ENCODE measurements around the gene TUBB4B. TPM values are rescaled to one million over a fixed set of nuclear protein-coding genes. Genes with fewer than 3 reads are reported as not detected.

The TUBB4B gene
- total and polyA plus RNA-seq, 2 experiments from 2014 or later, result 159 to 373 TPM

- H3K4me3 ChIP-seq, result no peak overlapping the region
- peaks cover 17% of the 10 kb centered on the region; the same call in 1 of the 2 replicates for H4K20me1 ChIP-seq (ENCODE audit: insufficient read depth)
- no peak overlapping the region for H2AFZ ChIP-seq
- H3K9ac ChIP-seq, result no peak overlapping the region
- WGBS, 2 experiments (ENCODE audit: low coverage in 1 of 2, low lambda C conversion rate in 2 of 2, missing lambda C conversion rate in 2 of 2), result 71% methylated on average over 20 of the region's 20 CpGs
- TF ChIP-seq EZH2 (IDR thresholded peaks at IDR 0.05; ENCODE audit: insufficient read depth, poor library complexity, severe bottlenecking) (no peak), EZH2phosphoT487 (IDR thresholded peaks at IDR 0.05; ENCODE audit: insufficient read depth, low read depth) (no peak)
- in situ Hi-C loops (cut with MboI), result no loop called here
- H3K4me2 ChIP-seq (ENCODE audit: unreplicated experiment), result no peak overlapping the region
- no peak overlapping the region for H3K27ac ChIP-seq
- peaks cover 11% of the 10 kb centered on the region; the same call in 1 of the 2 replicates for H3K4me1 ChIP-seq (ENCODE audit: insufficient read depth)
- peaks cover 12% of the 10 kb centered on the region for H3K36me3 ChIP-seq (ENCODE audit: low read depth)
- H3K79me2 ChIP-seq (ENCODE audit: insufficient read depth), result peaks cover 22% of the 10 kb centered on the region
- no peaks in the 10 kb centered on the region for H3K9me3 ChIP-seq (ENCODE audit: low read depth)
- H3K27me3 ChIP-seq (replicated peaks; ENCODE audit: insufficient read depth), result no peaks in the 10 kb centered on the region
- peaks cover 22% of the 10 kb centered on the region for H3F3A ChIP-seq (ENCODE audit: insufficient read depth)
- no peak for DNase-seq
- no peaks in the 10 kb centered on the region for H3K9me2 ChIP-seq (ENCODE audit: insufficient read depth)
Measured at GRCh38 chr9:137247135-137247915, 6.2 kb downstream of the TUBB4B start.

GRCh38 chr9:137247916-137248175, 6.8 kb downstream of the TUBB4B start:
- peaks cover 18% of the 10 kb centered on the region for H3F3A ChIP-seq (ENCODE audit: insufficient read depth)
- no peak overlapping the region for H3K4me2 ChIP-seq (ENCODE audit: unreplicated experiment)
- H3K79me2 ChIP-seq (ENCODE audit: insufficient read depth), result peaks cover 17% of the 10 kb centered on the region
- no peak for TF ChIP-seq EZH2phosphoT487 (IDR thresholded peaks at IDR 0.05; ENCODE audit: insufficient read depth, low read depth)
- no peak for TF ChIP-seq EZH2 (IDR thresholded peaks at IDR 0.05; ENCODE audit: insufficient read depth, poor library complexity, severe bottlenecking)
- no peak overlapping the region for H3K4me3 ChIP-seq
- H3K9ac ChIP-seq, result no peak overlapping the region
- peaks cover 6% of the 10 kb centered on the region; the same call in 1 of the 2 replicates for H3K4me1 ChIP-seq (ENCODE audit: insufficient read depth)
- no peak for DNase-seq
- H3K27ac ChIP-seq, result no peak overlapping the region
- H4K20me1 ChIP-seq (ENCODE audit: insufficient read depth), result peaks cover 12% of the 10 kb centered on the region; the same call in 1 of the 2 replicates
- no peaks in the 10 kb centered on the region for H3K9me3 ChIP-seq (ENCODE audit: low read depth)
- in situ Hi-C loops (cut with MboI), result no loop called here
- 75 to 81% methylated on average over 6 of the region's 6 CpGs for WGBS, 2 experiments (ENCODE audit: low coverage in 1 of 2, low lambda C conversion rate in 2 of 2, missing lambda C conversion rate in 2 of 2)
- H2AFZ ChIP-seq, result no peak overlapping the region
- peaks cover 8% of the 10 kb centered on the region for H3K36me3 ChIP-seq (ENCODE audit: low read depth)
- no peaks in the 10 kb centered on the region for H3K27me3 ChIP-seq (replicated peaks; ENCODE audit: insufficient read depth)
- H3K9me2 ChIP-seq (ENCODE audit: insufficient read depth), result no peaks in the 10 kb centered on the region

GRCh38 chr9:137250329-137251193, 9.5 kb downstream of the TUBB4B start:
- DNase-seq, result no peak
- no peak overlapping the region for H3K4me3 ChIP-seq
- H3K9me3 ChIP-seq (ENCODE audit: low read depth), result no peaks in the 10 kb centered on the region
- no peak overlapping the region for H3K27ac ChIP-seq
- H3F3A ChIP-seq (ENCODE audit: insufficient read depth), result no peaks in the 10 kb centered on the region
- peaks cover 3% of the 10 kb centered on the region for H3K79me2 ChIP-seq (ENCODE audit: insufficient read depth)
- no peaks in the 10 kb centered on the region for H3K9me2 ChIP-seq (ENCODE audit: insufficient read depth)
- H3K36me3 ChIP-seq (ENCODE audit: low read depth), result no peaks in the 10 kb centered on the region
- TF ChIP-seq EZH2phosphoT487 (IDR thresholded peaks at IDR 0.05; ENCODE audit: insufficient read depth, low read depth), result no peak
- TF ChIP-seq EZH2 (IDR thresholded peaks at IDR 0.05; ENCODE audit: insufficient read depth, poor library complexity, severe bottlenecking), result no peak
- H4K20me1 ChIP-seq (ENCODE audit: insufficient read depth), result no peaks in the 10 kb centered on the region
- 0 out of 2 replicates have a peak, but pooled peaks cover 3% of the 10 kb centered on the region for H3K4me1 ChIP-seq (ENCODE audit: insufficient read depth)
- H2AFZ ChIP-seq, result no peak overlapping the region
- 41 to 44% methylated on average over 12 to 18 of the region's 18 CpGs for WGBS, 2 experiments (ENCODE audit: low coverage in 1 of 2, low lambda C conversion rate in 2 of 2, missing lambda C conversion rate in 2 of 2)
- H3K9ac ChIP-seq, result no peak overlapping the region
- H3K4me2 ChIP-seq (ENCODE audit: unreplicated experiment), result no peak overlapping the region
- in situ Hi-C loops (cut with MboI), result no loop called here
- no peaks in the 10 kb centered on the region for H3K27me3 ChIP-seq (replicated peaks; ENCODE audit: insufficient read depth)

- in situ Hi-C loops (cut with MboI), result no loop called here
Measured at GRCh38 chr9:137251194-137251461, 10.0 kb downstream of the TUBB4B start, which contains the start of gene STPG3. Gene STPG3 (plus strand): TSS chr9:137251286. CDS start chr9:137251287, 1 bp downstream.

More at GRCh38 chr9:137251194-137251461, 10.0 kb downstream of the TUBB4B start, which contains the start of gene STPG3:
- no peaks in the 10 kb centered on the region for H3K27me3 ChIP-seq (replicated peaks; ENCODE audit: insufficient read depth)
- H4K20me1 ChIP-seq (ENCODE audit: insufficient read depth), result no peaks in the 10 kb centered on the region
- H3K9ac ChIP-seq, result no peak within 1 kb of the TSS
- peaks cover 8% of the 10 kb centered on the region for H3K79me2 ChIP-seq (ENCODE audit: insufficient read depth)
- no peaks in the 10 kb centered on the region for H3K9me3 ChIP-seq (ENCODE audit: low read depth)
- H3F3A ChIP-seq (ENCODE audit: insufficient read depth), result no peaks in the 10 kb centered on the region
- DNase-seq, result peak; percentile 59
- H3K4me2 ChIP-seq (ENCODE audit: unreplicated experiment), result no peak within 1 kb of the TSS
- H3K27ac ChIP-seq, result no peak within 1 kb of the TSS
- H3K9me2 ChIP-seq (ENCODE audit: insufficient read depth), result no peaks in the 10 kb centered on the region
- 23 to 36% methylated on average over 3 to 4 of the region's 4 CpGs for WGBS, 2 experiments (ENCODE audit: low coverage in 1 of 2, low lambda C conversion rate in 2 of 2, missing lambda C conversion rate in 2 of 2)
- no peaks in the 10 kb centered on the region for H3K36me3 ChIP-seq (ENCODE audit: low read depth)
- H2AFZ ChIP-seq, result no peak within 1 kb of the TSS
- 0 out of 2 replicates have a peak, but pooled peaks cover 3% of the 10 kb centered on the region for H3K4me1 ChIP-seq (ENCODE audit: insufficient read depth)
- H3K4me3 ChIP-seq, result no peak within 1 kb of the TSS
- no peak for TF ChIP-seq EZH2 (IDR thresholded peaks at IDR 0.05; ENCODE audit: insufficient read depth, poor library complexity, severe bottlenecking)
- TF ChIP-seq EZH2phosphoT487 (IDR thresholded peaks at IDR 0.05; ENCODE audit: insufficient read depth, low read depth), result no peak
